Left cardiac atrium (tissue), 4 donors: ENCODE data around the gene EIPR1. TPM values are rescaled to one million over a fixed set of nuclear protein-coding genes. Genes with fewer than 3 reads are reported as not detected.
"Not testable (repeated sequence)": the region's sequence is repeated elsewhere in the genome, so short reads cannot be mapped to it uniquely, and the experiment has no call there.

Experiments used
- ATAC-seq, 2 donors: fragments of 200-7000 bp; cut with Tn5 transposase; one replicate each; pipeline ENCODE4 v1.9.1; 2020; ENCODE audit warnings: mild to moderate bottlenecking in 2 of 2, moderate library complexity in 2 of 2
- DNase-seq: peaks from one replicate; pipeline ENCODE4 v3.0.0-alpha.2; 2020
- intact Hi-C, 2 donors: fragments of 100-400 bp; cut with DNase I; formaldehyde crosslinking; loops; one replicate each; pipeline versions ENCODE4 v1.14.1 to v1.15.1; 2022 to 2023
- total RNA-seq, 2 donors: library from RNA; stranded (reverse); fragmentation: NEBNext Ultra II Directional; extraction: Animal tissue kit (Norgen Biotek cat#: 25700); gene quantifications; one replicate each; pipeline ENCODE4 v1.2.1, GENCODE V29; 2021
- donor health status: DM: no; HTN: yes; CAD: no.
- donor health status: DM: no; HTN: yes; CAD: no; lungs with severe emphysema.
- donor health status: DM: yes; HTN: yes; CAD: no.
- donor health status: Dilated cardiomyopathy.

EIPR1 gene
- total RNA-seq, 2 donors from 2014 or later, result 11.0 to 11.4 TPM

GRCh38 chr2:3369340-3370181, 8.1 kb downstream of the EIPR1 start:
- ATAC-seq, DNase-seq, intact Hi-C loops: not testable (repeated sequence)

GRCh38 chr2:3368261-3368722, 9.3 kb downstream of the EIPR1 start:
- intact Hi-C loops, result no loop called here
- DNase-seq (no peak), ATAC-seq (no peak)

- no peak for DNase-seq
Measured at GRCh38 chr2:3365219-3365618, 12.4 kb downstream of the EIPR1 start.

GRCh38 chr2:3361518-3362389, 15.9 kb downstream of the EIPR1 start:
- DNase-seq, result no peak
- intact Hi-C loops, result no loop called here
- ATAC-seq, result no peak

More at GRCh38 chr2:3365219-3365618, 12.4 kb downstream of the EIPR1 start:
- intact Hi-C loops, result no loop called here
- no peak for ATAC-seq

- ATAC-seq, result no peak
- DNase-seq, result no peak
- intact Hi-C loops, result no loop called here
Measured at GRCh38 chr2:3357926-3358325, 19.7 kb downstream of the EIPR1 start.

- intact Hi-C loops, DNase-seq, ATAC-seq: not testable (repeated sequence)
Measured at GRCh38 chr2:3357446-3357845, 20.2 kb downstream of the EIPR1 start.

- intact Hi-C loops, result no loop called here
- DNase-seq (no peak), ATAC-seq (no peak)
Measured at GRCh38 chr2:3356799-3357198, 20.8 kb downstream of the EIPR1 start.

- DNase-seq (no peak), ATAC-seq (no peak)
- intact Hi-C loops, result no loop called here
Measured at GRCh38 chr2:3355951-3356569, 21.6 kb downstream of the EIPR1 start.

- ATAC-seq (no peak), DNase-seq (no peak)
- intact Hi-C loops, result no loop called here
Measured at GRCh38 chr2:3354986-3355385, 22.6 kb downstream of the EIPR1 start.

GRCh38 chr2:3349211-3349693, 28.4 kb downstream of the EIPR1 start:
- DNase-seq (no peak), ATAC-seq (peak; percentile 68 to 72)
- intact Hi-C loops, result no loop called here

GRCh38 chr2:3348767-3349166, 28.9 kb downstream of the EIPR1 start:
- DNase-seq, result no peak
- intact Hi-C loops, result no loop called here
- peak; percentile 19 to 29 for ATAC-seq

- ATAC-seq (no peak), DNase-seq (no peak)
- intact Hi-C loops, result no loop called here
Measured at GRCh38 chr2:3345621-3346020, 32.0 kb downstream of the EIPR1 start.

GRCh38 chr2:3344897-3345296, 32.7 kb downstream of the EIPR1 start:
- peak in 1 of 2 donors; percentile 39 for ATAC-seq
- intact Hi-C loops, result no loop called here
- no peak for DNase-seq

GRCh38 chr2:3343012-3343411, 34.6 kb downstream of the EIPR1 start:
- DNase-seq, result no peak
- intact Hi-C loops, result no loop called here
- ATAC-seq, result no peak

GRCh38 chr2:3342324-3342723, 35.3 kb downstream of the EIPR1 start:
- DNase-seq (no peak), ATAC-seq (no peak)
- intact Hi-C loops, result no loop called here

GRCh38 chr2:3341336-3341735, 36.3 kb downstream of the EIPR1 start:
- intact Hi-C loops, result no loop called here
- ATAC-seq, result no peak
- DNase-seq, result no peak

- no peak for DNase-seq
- intact Hi-C loops, result no loop called here
- no peak for ATAC-seq
Measured at GRCh38 chr2:3340144-3340543, 37.5 kb downstream of the EIPR1 start.

- no peak for DNase-seq
- intact Hi-C loops, result no loop called here
- no peak for ATAC-seq
Measured at GRCh38 chr2:3338340-3338739, 39.3 kb downstream of the EIPR1 start.

GRCh38 chr2:3336844-3337243, 40.8 kb downstream of the EIPR1 start:
- intact Hi-C loops, result no loop called here
- DNase-seq (no peak), ATAC-seq (no peak)
